H1 (cell line): ENCODE measurements around the gene CCDC106. TPM values are rescaled to one million over a fixed set of nuclear protein-coding genes. Genes with fewer than 3 reads are reported as not detected.

Experiments used
- CTCF ChIA-PET: fragments of 300-600 bp; sonication (Branson Sonifier 250); formaldehyde crosslinking; loops from one replicate; lab custom pipeline; 2021; ENCODE audit not compliant: partially characterized antibody; lab: Charles Lee
- POLR2A ChIA-PET: fragments of 300-600 bp; sonication (Branson Sonifier 250); formaldehyde crosslinking; loops from one replicate; lab custom pipeline; 2021; ENCODE audit warnings: inconsistent platforms; ENCODE audit not compliant: partially characterized antibody; lab: Charles Lee
- DNase-seq, 2 experiments: peaks; one replicate each; pipeline versions ENCODE4 v3.0.0 to v3.0.0-alpha.2; 2010 to 2022; ENCODE audit warnings: low spot score in 2 of 2, low read depth in 1 of 2, mixed read lengths in 1 of 2
- FAIRE-seq: peaks from 2 replicates; lab custom pipeline; 2011; peaks lifted over from hg19 to GRCh38; lab: Jason Lieb, UNC
- H2AFZ ChIP-seq: 2 replicates; pipeline ENCODE4 v1.8.1; 2012; ENCODE audit warnings: low read length, inconsistent platforms
- H2AK5ac ChIP-seq: 2 replicates; pipeline ENCODE4 v1.6.1; 2013; ENCODE audit warnings: low read depth, low read length
- H2BK120ac ChIP-seq: replicated peaks from 2 replicates; pipeline ENCODE3; 2013; ENCODE audit warnings: low read depth, low read length, inconsistent platforms
- H2BK12ac ChIP-seq: 2 replicates; pipeline ENCODE4 v1.6.1; 2013; ENCODE audit warnings: low read depth, low read length
- H2BK15ac ChIP-seq: 2 replicates; pipeline ENCODE4 v1.6.1; 2013; ENCODE audit warnings: low read length
- H2BK20ac ChIP-seq: 2 replicates; pipeline ENCODE4 v1.6.1; 2013; ENCODE audit warnings: low read length
- H2BK5ac ChIP-seq: 2 replicates; pipeline ENCODE4 v1.6.1; 2013; ENCODE audit warnings: low read depth, low read length
- H3K14ac ChIP-seq: 2 replicates; pipeline ENCODE4 v1.6.1; 2013; ENCODE audit warnings: inconsistent platforms; ENCODE audit not compliant: insufficient read length
- H3K18ac ChIP-seq: 2 replicates; pipeline ENCODE4 v1.6.1; 2013; ENCODE audit warnings: low read length; ENCODE audit errors: extremely low read depth
- H3K23ac ChIP-seq: 2 replicates; pipeline ENCODE4 v1.6.1; 2013; ENCODE audit warnings: inconsistent platforms; ENCODE audit not compliant: insufficient read length
- H3K23me2 ChIP-seq: 2 replicates; pipeline ENCODE4 v1.6.1; 2013; ENCODE audit warnings: low read depth, low read length
- H3K27ac ChIP-seq: 2 replicates; pipeline ENCODE4 v1.6.1; 2011; ENCODE audit warnings: low read depth, low read length, inconsistent platforms
- H3K27me3 ChIP-seq, 4 experiments: replicated peaks in 1 of 4; 1 replicate in 1 of 4; 2 replicates in 3 of 4; pipeline versions ENCODE4 v1.6.1 to v1.8.1; 2011 to 2013; ENCODE audit warnings: low read length in 3 of 4, mild to moderate bottlenecking in 3 of 4, inconsistent platforms in 2 of 4, mixed read lengths in 2 of 4, moderate library complexity in 1 of 4; ENCODE audit not compliant: control insufficient read depth in 3 of 4, insufficient read depth in 3 of 4; ENCODE audit errors: extremely low read depth in 1 of 4
- H3K36me3 ChIP-seq, 4 experiments: 2 replicates each; pipeline versions ENCODE4 v1.6.1 to v1.8.1; 2011 to 2013; ENCODE audit warnings: mild to moderate bottlenecking in 4 of 4, low read length in 3 of 4, moderate library complexity in 2 of 4, control low read depth in 1 of 4, inconsistent platforms in 1 of 4; ENCODE audit not compliant: insufficient read depth in 4 of 4, control insufficient read depth in 2 of 4
- H3K4ac ChIP-seq: replicated peaks from 2 replicates; pipeline ENCODE3; 2013; ENCODE audit warnings: low read length, low read depth, mixed read lengths, inconsistent platforms; ENCODE audit not compliant: insufficient read length
- H3K4me1 ChIP-seq, 4 experiments: replicated peaks in 1 of 4; 1 replicate in 1 of 4; 2 replicates in 3 of 4; pipeline versions ENCODE4 v1.6.1 to v1.8.1; 2011 to 2013; ENCODE audit warnings: low read length in 3 of 4, inconsistent platforms in 2 of 4, mixed read lengths in 1 of 4; ENCODE audit not compliant: insufficient read depth in 4 of 4, control insufficient read depth in 3 of 4
- H3K4me2 ChIP-seq, 2 experiments: 2 replicates each; pipeline versions ENCODE4 v1.6.1 to v1.8.1; 2011 to 2013; ENCODE audit warnings: low read depth in 2 of 2, low read length in 2 of 2, control low read depth in 1 of 2, inconsistent platforms in 1 of 2, mild to moderate bottlenecking in 1 of 2; ENCODE audit not compliant: insufficient read depth in 1 of 2
- H3K4me3 ChIP-seq, 4 experiments: fragments of 200-600, 300-600 bp in 1 of 4; sonication (generic), shearing (Covaris generic), sonication (Bioruptor Twin) in 1 of 4; 2 replicates each; pipeline versions ENCODE4 v1.5.1 to v1.8.1; 2011 to 2016; ENCODE audit warnings: low read length in 4 of 4, low read depth in 3 of 4, control low read depth in 2 of 4, inconsistent platforms in 2 of 4, mild to moderate bottlenecking in 2 of 4, mixed read lengths in 1 of 4, moderate library complexity in 1 of 4; ENCODE audit not compliant: insufficient read depth in 2 of 4; ENCODE audit errors: extremely low read depth in 1 of 4
- H3K56ac ChIP-seq: replicated peaks from 2 replicates; pipeline ENCODE3; 2013; ENCODE audit warnings: low read depth, mild to moderate bottlenecking, mixed read lengths, low read length, inconsistent platforms; ENCODE audit not compliant: insufficient read length
- H3K79me1 ChIP-seq: 2 replicates; pipeline ENCODE4 v1.6.1; 2013; ENCODE audit warnings: low read depth, low read length, control low read depth
- H3K79me2 ChIP-seq, 2 experiments: 2 replicates each; pipeline versions ENCODE4 v1.6.1 to v1.8.1; 2012 to 2013; ENCODE audit warnings: low read length in 2 of 2, mild to moderate bottlenecking in 2 of 2, inconsistent platforms in 1 of 2; ENCODE audit not compliant: insufficient read depth in 2 of 2, control insufficient read depth in 1 of 2
- H3K9ac ChIP-seq, 4 experiments: replicated peaks in 1 of 4; 1 replicate in 1 of 4; 2 replicates in 3 of 4; pipeline versions ENCODE4 v1.6.1 to v1.8.1; 2011 to 2013; ENCODE audit warnings: low read depth in 3 of 4, low read length in 3 of 4, control low read depth in 2 of 4, mild to moderate bottlenecking in 2 of 4, moderate library complexity in 2 of 4, inconsistent platforms in 1 of 4; ENCODE audit errors: extremely low read depth in 1 of 4
- H3K9me3 ChIP-seq, 2 experiments: 2 replicates each; pipeline versions ENCODE4 v1.6.1 to v1.8.1; 2012 to 2013; ENCODE audit warnings: mild to moderate bottlenecking in 2 of 2, moderate library complexity in 2 of 2, control low read depth in 1 of 2, inconsistent platforms in 1 of 2, low read depth in 1 of 2, low read length in 1 of 2, mixed read lengths in 1 of 2; ENCODE audit not compliant: insufficient read depth in 2 of 2
- H4K20me1 ChIP-seq, 2 experiments: replicated peaks in 1 of 2; 2 replicates each; pipeline versions ENCODE3 to v1.8.1; 2011 to 2013; ENCODE audit warnings: inconsistent platforms in 2 of 2, low read length in 2 of 2, mild to moderate bottlenecking in 1 of 2; ENCODE audit not compliant: insufficient read depth in 2 of 2, control insufficient read depth in 1 of 2
- H4K5ac ChIP-seq: 2 replicates; pipeline ENCODE4 v1.6.1; 2013; ENCODE audit warnings: low read length, low read depth, mixed read lengths, inconsistent platforms; ENCODE audit not compliant: insufficient read length
- H4K8ac ChIP-seq: 2 replicates; pipeline ENCODE4 v1.8.0; 2013; ENCODE audit warnings: mild to moderate bottlenecking, moderate library complexity, low read length, inconsistent platforms; ENCODE audit not compliant: insufficient read depth; ENCODE audit errors: extremely low read depth
- H4K91ac ChIP-seq: replicated peaks from 2 replicates; pipeline ENCODE3; 2013; ENCODE audit warnings: low read length, mixed read lengths, inconsistent platforms; ENCODE audit not compliant: insufficient read length
- ASH2L ChIP-seq: fragments of 200-600, 300-600 bp; sonication (generic); IDR thresholded peaks from one replicate; pipeline ENCODE4 v1.7.1; 2017; ENCODE audit warnings: low read length
- CHD2 ChIP-seq: IDR thresholded peaks from 2 replicates; pipeline ENCODE4 v1.6.1; 2012; ENCODE audit warnings: low read length, improper control_type of control experiment
- MAX ChIP-seq: IDR thresholded peaks from 2 replicates; pipeline ENCODE4 v1.6.1; 2012; ENCODE audit warnings: inconsistent platforms
- PHF8 ChIP-seq: fragments of 200-600 bp; sonication (generic); conservative IDR thresholded peaks from 2 replicates; pipeline ENCODE4 v1.7.1; 2012; ENCODE audit warnings: low read depth, mild to moderate bottlenecking, inconsistent platforms, low read length, moderate library complexity
- RAD21 ChIP-seq, 2 experiments: IDR thresholded peaks in 1 of 2; conservative IDR thresholded peaks in 1 of 2; 2 replicates each; pipeline ENCODE4 v1.6.1; 2011; ENCODE audit warnings: low read depth in 2 of 2, low read length in 2 of 2, improper control_type of control experiment in 1 of 2, inconsistent platforms in 1 of 2, mild to moderate bottlenecking in 1 of 2, moderate library complexity in 1 of 2
- SAP30 ChIP-seq: fragments of 300-600 bp; sonication (generic); IDR thresholded peaks from 2 replicates; pipeline ENCODE4 v1.7.1; 2012; ENCODE audit warnings: low read length, moderate library complexity, mild to moderate bottlenecking, inconsistent platforms; ENCODE audit not compliant: insufficient read depth, insufficient replicate concordance
- SIN3A ChIP-seq, 2 experiments: IDR thresholded peaks in 1 of 2; conservative IDR thresholded peaks in 1 of 2; 2 replicates each; pipeline ENCODE4 v1.6.1; 2011 to 2012; ENCODE audit warnings: low read length in 2 of 2, improper control_type of control experiment in 1 of 2, low read depth in 1 of 2, mild to moderate bottlenecking in 1 of 2
- SP4 ChIP-seq: IDR thresholded peaks from 2 replicates; pipeline ENCODE4 v1.6.1; 2012; ENCODE audit warnings: low read length, inconsistent platforms
- SRF ChIP-seq: IDR thresholded peaks from 2 replicates; pipeline ENCODE4 v1.6.1; 2011; ENCODE audit warnings: mild to moderate bottlenecking, low read depth, low read length, moderate library complexity
- SUZ12 ChIP-seq: fragments of 200-600 bp; sonication (generic); IDR thresholded peaks from 2 replicates; pipeline ENCODE4 v1.6.1; 2012; ENCODE audit warnings: mild to moderate bottlenecking, inconsistent platforms, low read length, moderate library complexity, mixed read lengths
- TAF7 ChIP-seq: optimal IDR thresholded peaks from 2 replicates; pipeline ENCODE3; 2011; ENCODE audit warnings: low read depth, mild to moderate bottlenecking, inconsistent platforms, low read length, moderate library complexity, borderline replicate concordance
- TCF12 ChIP-seq: IDR thresholded peaks from 2 replicates; pipeline ENCODE4 v1.6.1; 2011; ENCODE audit warnings: low read depth, mild to moderate bottlenecking, low read length
- WGBS, 2 experiments: shearing (Covaris generic) in 1 of 2; methylation state at CpG; one replicate each; pipeline versions ENCODE4 v1.1.6 to v1.1.7; 2013 to 2015; ENCODE audit warnings: low lambda C conversion rate in 2 of 2, mixed read lengths in 2 of 2, inconsistent platforms in 1 of 2, low coverage in 1 of 2, missing lambda C conversion rate in 1 of 2; ENCODE audit not compliant: insufficient replicate concordance in 2 of 2, insufficient coverage in 1 of 2, insufficient read length in 1 of 2; ENCODE audit errors: extremely low coverage in 1 of 2, missing lambda C conversion rate in 1 of 2; 5-methylcytosine and 5-hydroxymethylcytosine counted together
- polyA plus RNA-seq, 7 experiments: library from polyadenylated mRNA; depleted of rRNA in 3 of 7; stranded (reverse) in 5 of 7; unstranded in 2 of 7; fragments of >200 nt in 5 of 7; fragments of 200-250 nt in 2 of 7; gene quantifications; 1 replicate in 5 of 7; 2 replicates in 1 of 7; 4 replicates in 1 of 7; pipeline versions ENCODE4 v1.2.1 to v1.2.3, GENCODE V29; 2011 to 2013; ENCODE audit warnings: missing spikeins in 2 of 7, mixed read lengths in 2 of 7
- total RNA-seq: library from RNA; stranded (reverse); fragmentation: NEBNext Ultra II Directional; extraction: Animal tissue kit (Norgen Biotek cat#: 25700); gene quantifications from 2 replicates; pipeline ENCODE4 v1.2.1, GENCODE V29; 2021

CCDC106 gene
- total and polyA plus RNA-seq, 2 of the 8 experiments (the other 6 are each of a cell fraction or from before 2014, with no cell fraction given), result 12.0 to 20.1 TPM

GRCh38 chr19:55616395-55616875, 31.6 kb upstream of the CCDC106 start:
- H3K79me2 ChIP-seq, result no peaks in the 10 kb centered on the region
- no peak overlapping the region for H4K91ac ChIP-seq
- no peak overlapping the region for H3K4me2 ChIP-seq
- no peak overlapping the region for H2BK5ac ChIP-seq
- H3K79me1 ChIP-seq, result no peaks in the 10 kb centered on the region
- H3K27me3 ChIP-seq, result peaks cover 0 to 2% (median 0%) of the 10 kb centered on the region in 4 experiments; a peak in 1 of 7 replicates
- H4K20me1 ChIP-seq, result peaks cover 6 to 10% of the 10 kb centered on the region in 2 experiments
- H3K4me3 ChIP-seq, result no peak overlapping the region
- no peak overlapping the region for H2AFZ ChIP-seq
- no peaks in the 10 kb centered on the region for H3K23me2 ChIP-seq
- H3K18ac ChIP-seq, result no peak overlapping the region
- no peak overlapping the region for H3K23ac ChIP-seq
- ChIA-PET POLR2A (interaction anchor here (0.5 to 3.2 kb wide), 6 partner anchors 10 to 145 kb away, joined by 3 to 12 read pairs (median 3); partner anchors contain the start of genes FIZ1, ZNF580 and ZNF865), CTCF (interaction anchor here (0.5 kb wide), 1 partner anchor 355 kb away, joined by 3 read pairs; no protein-coding TSS in a partner anchor)
- H3K36me3 ChIP-seq, result peaks cover 0 to 33% (median 2%) of the 10 kb centered on the region in 4 experiments; a peak in 6 of 8 replicates
- H3K14ac ChIP-seq, result no peak overlapping the region
- H3K4ac ChIP-seq, result no peak overlapping the region
- H3K27ac ChIP-seq, result no peak overlapping the region
- H4K8ac ChIP-seq, result no peak overlapping the region; the same call in none of the 2 replicates
- H4K5ac ChIP-seq, result no peak overlapping the region
- no peaks in the 10 kb centered on the region for H3K4me1 ChIP-seq
- no peak overlapping the region for H2BK120ac ChIP-seq
- H3K9me3 ChIP-seq, result no peaks in the 10 kb centered on the region; a peak in 1 of 4 replicates
- H3K56ac ChIP-seq, result no peak overlapping the region
- no peak overlapping the region for H2BK20ac ChIP-seq
- H3K9ac ChIP-seq, result no peak overlapping the region
- FAIRE-seq (no peak), DNase-seq (peak in 1 of 2 experiments; percentile 45)
- no peak overlapping the region for H2AK5ac ChIP-seq
- no peak overlapping the region for H2BK12ac ChIP-seq
- H2BK15ac ChIP-seq, result no peak overlapping the region
- WGBS, 2 experiments, result 96% methylated on average over 38 of the region's 38 CpGs; no CpG with 5 or more reads in 1 of the 2 experiments
- TF ChIP-seq SP4, result no peak
- no peak for TF ChIP-seq SAP30
- no peak for TF ChIP-seq PHF8
- no peak for TF ChIP-seq RAD21 (IDR thresholded peaks at IDR 0.05 in 1 of 2, conservative IDR thresholded peaks at IDR 0.05 in 1 of 2; ENCODE audit: low read depth in 2 of 2, low read length in 2 of 2)
- no peak for TF ChIP-seq TAF7
- TF ChIP-seq TCF12, result no peak
- TF ChIP-seq SUZ12, result no peak
- no peak for TF ChIP-seq SIN3A (conservative IDR thresholded peaks at IDR 0.05 in 1 of 2, IDR thresholded peaks at IDR 0.05 in 1 of 2; ENCODE audit: low read depth in 1 of 2, low read length in 2 of 2)
- TF ChIP-seq MAX, result no peak
- no peak for TF ChIP-seq SRF
- no peak for TF ChIP-seq CHD2
- no peak for TF ChIP-seq ASH2L
